Measurements from ENCODE around the gene RCOR1.

The RCOR1 gene

DNA sequence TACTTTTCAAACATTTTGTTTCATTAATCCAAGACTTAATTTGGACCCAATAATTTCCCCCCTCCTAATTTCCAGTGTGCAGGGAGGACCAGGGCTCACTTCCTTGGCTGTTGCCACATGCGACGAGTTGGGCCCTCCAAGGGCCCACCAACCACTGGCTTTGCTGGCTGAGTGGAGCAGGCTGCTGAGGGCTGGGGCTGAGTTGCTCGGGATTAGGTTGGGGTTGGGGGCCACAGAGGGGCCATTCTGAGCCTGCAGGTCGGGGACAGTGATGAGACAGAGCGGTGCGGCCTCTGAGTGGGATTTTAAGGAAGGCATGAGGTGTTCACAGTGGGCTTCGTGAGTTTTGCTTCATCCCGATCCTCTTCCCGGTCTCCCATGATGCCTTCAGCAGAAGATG, 178.7 kb downstream of the RCOR1 start:
- in situ Hi-C loops (cut with MboI; ENCODE audit: low sequenced_read_pairs) = no loop called here

- in situ Hi-C loops (cut with MboI; ENCODE audit: low sequenced_read_pairs) = no loop called here
Measured at GRCh38 chr14:102772781-102773570, 180.5 kb downstream of the RCOR1 start.

- in situ Hi-C loops (cut with MboI; ENCODE audit: low sequenced_read_pairs) = no loop called here
Measured at GRCh38 chr14:102774391-102775153, 182.1 kb downstream of the RCOR1 start.

- in situ Hi-C loops (cut with MboI; ENCODE audit: low sequenced_read_pairs) = no loop called here
Measured at GRCh38 chr14:102775855-102776760, 183.7 kb downstream of the RCOR1 start.

DNA sequence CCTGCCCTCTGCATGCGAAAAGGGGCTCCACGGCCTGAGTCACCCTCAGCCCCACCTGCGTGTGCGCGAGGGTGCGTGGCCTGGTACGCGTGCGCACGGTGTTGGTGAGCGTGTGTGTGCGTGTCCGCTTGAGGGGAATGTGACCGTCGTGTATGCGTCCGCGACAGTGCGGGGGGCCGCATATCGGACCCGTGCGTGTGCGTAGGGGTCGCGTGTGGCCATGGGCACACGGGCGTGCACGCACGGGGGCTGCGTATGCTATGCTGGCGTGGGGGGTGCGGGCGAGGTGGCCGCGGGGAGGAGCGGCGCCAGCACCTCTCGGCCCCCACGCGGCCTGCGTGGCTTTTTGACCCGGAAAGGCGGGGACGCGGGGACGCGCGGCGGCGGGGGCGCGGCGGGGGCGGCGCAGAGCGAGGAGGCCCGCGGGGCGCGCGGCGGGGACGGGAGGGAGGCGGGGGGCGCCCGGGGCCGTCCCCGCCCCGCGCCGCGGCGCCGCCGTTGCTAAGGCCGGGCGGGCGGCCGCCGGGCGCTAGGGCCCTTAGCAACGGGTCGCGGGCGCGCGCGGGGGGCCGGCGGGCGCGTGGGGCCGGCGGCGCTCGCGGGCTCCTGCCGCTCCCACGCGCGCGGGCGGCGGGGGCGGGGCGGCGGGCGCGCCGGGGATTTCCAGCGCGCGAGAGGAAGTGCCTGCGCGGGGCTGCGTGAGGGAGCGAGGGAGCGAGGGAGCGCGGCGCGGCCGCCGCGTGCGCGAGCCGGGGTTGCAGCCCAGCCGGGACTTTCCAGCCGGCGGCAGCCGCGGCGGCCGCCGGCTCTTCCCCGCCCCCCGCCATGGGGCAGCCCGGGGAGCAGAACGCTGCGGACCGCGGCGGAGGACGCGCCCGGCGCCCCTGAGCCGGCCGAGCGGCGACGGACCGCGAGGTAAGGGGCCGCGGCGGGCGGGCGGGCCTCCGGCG, 184.6 kb downstream of the RCOR1 start, which contains the start of gene TRAF3:
Gene TRAF3 (plus strand): TSS at position 689 of the 950 bp plus-strand sequence. CDS start 92,753 bp downstream, outside the sequence.
- in situ Hi-C loops (cut with MboI; ENCODE audit: low sequenced_read_pairs) = no loop called here

DNA sequence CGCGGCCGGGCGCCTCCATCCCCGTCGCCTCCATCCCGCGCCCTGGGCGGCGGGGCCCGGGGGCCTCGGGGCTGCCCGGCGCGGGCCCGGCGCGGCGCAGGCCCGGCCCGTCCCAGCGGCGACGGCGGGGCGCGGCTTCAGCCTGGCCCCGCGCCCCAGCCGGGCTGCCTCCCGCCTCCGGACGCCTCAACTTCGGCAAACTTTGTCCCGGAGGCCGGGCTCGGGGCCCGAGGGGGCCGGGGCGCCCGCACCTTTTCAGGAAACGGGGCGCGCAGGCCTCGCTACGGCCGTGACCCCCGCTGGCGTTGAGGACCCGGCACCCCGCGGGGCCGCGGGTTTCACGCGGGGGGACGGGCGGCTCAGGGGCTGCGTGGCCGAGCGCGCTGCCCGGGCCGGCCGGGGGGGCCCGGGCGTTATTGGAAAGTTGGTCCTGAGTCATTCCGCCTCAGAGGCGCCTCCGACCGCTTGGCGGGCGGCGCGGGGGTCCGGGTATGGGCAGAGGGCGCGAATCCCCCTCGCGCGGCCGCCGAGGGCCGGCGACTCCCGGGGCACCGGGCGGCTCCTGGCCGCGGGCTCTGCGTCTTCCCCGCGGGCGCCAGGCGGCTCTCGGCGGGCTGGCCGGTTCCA, 185.4 kb downstream of the RCOR1 start:
- in situ Hi-C loops (cut with MboI; ENCODE audit: low sequenced_read_pairs) = no loop called here

- in situ Hi-C loops (cut with MboI; ENCODE audit: low sequenced_read_pairs) = no loop called here
Measured at GRCh38 chr14:102778338-102779083, 186.1 kb downstream of the RCOR1 start.

GRCh38 chr14:102779084-102779462, 186.6 kb downstream of the RCOR1 start:
- in situ Hi-C loops (cut with MboI; ENCODE audit: low sequenced_read_pairs) = no loop called here

DNA sequence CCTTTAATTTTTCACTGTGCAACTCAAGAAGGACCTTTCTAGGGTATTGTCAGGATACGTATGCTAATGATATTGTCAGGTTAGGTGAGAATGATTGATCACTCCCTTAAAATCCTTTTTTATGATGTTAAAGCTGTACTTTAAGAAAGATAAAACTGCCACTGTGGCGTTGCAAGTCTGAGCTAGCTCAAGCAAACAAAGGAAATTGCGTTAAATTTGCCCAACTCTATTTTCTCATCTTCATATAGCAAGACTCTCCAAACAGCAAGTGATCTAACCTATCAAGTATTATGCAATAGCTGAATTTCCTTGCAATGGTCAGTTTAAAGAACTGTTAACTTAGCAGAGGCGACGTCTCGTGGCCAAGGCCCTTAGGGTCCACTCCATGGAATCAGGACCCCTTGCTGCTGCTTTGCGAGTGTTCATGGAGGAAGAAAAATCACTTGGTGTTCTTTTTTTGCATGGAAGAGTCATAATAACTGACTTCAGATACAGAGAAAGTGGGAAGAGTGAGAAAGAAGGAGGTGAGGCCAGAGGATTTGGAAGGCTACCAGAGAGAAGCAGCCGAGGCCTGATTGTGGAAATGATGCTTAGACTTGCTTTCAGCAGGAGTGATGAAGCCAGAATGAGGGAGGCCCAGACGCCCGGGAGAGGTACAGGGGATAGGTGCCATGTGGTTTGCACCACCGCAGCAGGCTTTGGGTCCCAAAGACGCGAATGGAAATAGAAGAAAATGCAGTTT, 187.3 kb downstream of the RCOR1 start:
- in situ Hi-C loops (cut with MboI; ENCODE audit: low sequenced_read_pairs) = no loop called here

Data from hTERT RPE-1 (cell line).